Measurements from ENCODE around the gene SELENOH.

- TF ChIP-seq EZH2 (IDR thresholded peaks at IDR 0.05; ENCODE audit: low read length, unreplicated experiment) (no peak), CTCF (conservative IDR thresholded peaks at IDR 0.05; ENCODE audit: low read depth, low read length) (no peak), EZH2phosphoT487 (IDR thresholded peaks at IDR 0.05; ENCODE audit: borderline replicate concordance, low read length) (no peak)
Observed at GRCh38 chr11:57727185-57727584, 14.1 kb upstream of the SELENOH start.

All from PC-3 (cell line).